ENCODE measurements around the gene DISC1.
A peak's percentile ranks its signal among the peaks of the same experiment; 100 is the strongest.
"Not testable (repeated sequence)": the region's sequence is repeated elsewhere in the genome, so short reads cannot be mapped to it uniquely, and the experiment has no call there.

Gene DISC1

DNA sequence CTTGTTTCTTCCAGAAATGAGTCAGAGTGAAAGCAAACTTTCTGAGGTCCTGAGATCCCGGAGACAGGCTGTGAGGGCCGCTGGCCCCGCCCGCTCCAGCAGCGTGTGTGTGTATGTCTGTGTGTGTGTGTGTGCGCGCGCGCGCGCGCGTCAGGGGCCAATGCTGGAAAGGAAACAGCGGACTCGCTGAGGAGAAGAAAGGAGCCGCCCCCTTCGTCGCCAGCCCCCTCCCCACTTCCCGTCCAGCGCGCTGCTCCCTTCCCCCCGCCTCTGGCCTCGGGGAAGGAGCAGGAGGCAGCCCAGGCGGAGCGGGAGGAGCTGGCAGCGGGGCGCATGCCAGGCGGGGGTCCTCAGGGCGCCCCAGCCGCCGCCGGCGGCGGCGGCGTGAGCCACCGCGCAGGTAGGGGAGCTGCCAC, at the start of gene DISC1:
TSS of gene DISC1 (plus strand) at position 256 of the 416 bp plus-strand sequence. CDS start at position 334, 78 bp downstream.
- Histone ChIP-seq H3K27me3 (ENCODE audit: control insufficient read depth, insufficient read depth, low read length) (peaks cover 22% of the 10 kb centered on the region), H3K27ac (ENCODE audit: low read depth, low read length) (no peak within 1 kb of the TSS), H3K4me1 (ENCODE audit: control insufficient read depth, insufficient read depth, low read length) (peaks cover 8% of the 10 kb centered on the region), H3K9me3 (ENCODE audit: control insufficient read depth, insufficient read depth, low read length) (no peaks in the 10 kb centered on the region), H3K36me3 (ENCODE audit: control insufficient read depth, insufficient read depth, low read length) (no peaks in the 10 kb centered on the region), H3K9ac (ENCODE audit: low read depth, low read length) (peak within 1 kb of the TSS; percentile 22; the same call in 1 of the 2 replicates), H3K4me3 (ENCODE audit: low read depth, low read length) (peak within 1 kb of the TSS; percentile 95)

- H3K27ac ChIP-seq (ENCODE audit: low read depth, low read length), result no peak overlapping the region
- H3K9me3 ChIP-seq (ENCODE audit: control insufficient read depth, insufficient read depth, low read length), result no peaks in the 10 kb centered on the region
- H3K9ac ChIP-seq (ENCODE audit: low read depth, low read length), result no peak overlapping the region
- no peaks in the 10 kb centered on the region for H3K27me3 ChIP-seq (ENCODE audit: control insufficient read depth, insufficient read depth, low read length)
- H3K4me1 ChIP-seq (ENCODE audit: control insufficient read depth, insufficient read depth, low read length), result no peaks in the 10 kb centered on the region
- H3K36me3 ChIP-seq (ENCODE audit: control insufficient read depth, insufficient read depth, low read length), result no peaks in the 10 kb centered on the region
- H3K4me3 ChIP-seq (ENCODE audit: low read depth, low read length), result no peak overlapping the region
Measured at GRCh38 chr1:231576804-231577718, 49.5 kb upstream of the DISC1 start.

DNA sequence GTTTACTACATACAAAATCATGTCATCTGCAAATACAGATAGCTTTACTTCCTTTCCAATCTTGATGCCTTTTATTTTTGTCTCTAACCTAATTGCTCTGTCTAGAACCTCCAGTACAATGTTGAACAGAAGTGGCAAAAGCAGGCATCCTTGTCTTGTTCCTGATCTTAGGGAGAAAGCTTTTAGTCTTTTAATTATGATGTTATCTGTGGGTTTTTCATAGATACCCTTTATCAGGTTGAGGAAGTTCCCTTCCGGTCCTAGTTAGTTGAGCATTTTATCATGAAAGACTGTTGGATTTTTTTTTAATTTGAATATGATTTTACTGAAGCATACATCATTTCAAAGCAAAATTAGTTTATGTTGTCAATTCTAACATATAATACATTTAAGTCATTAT, 45.7 kb upstream of the DISC1 start:
- H3K9ac ChIP-seq (ENCODE audit: low read depth, low read length), result no peak overlapping the region
- no peak overlapping the region for H3K27ac ChIP-seq (ENCODE audit: low read depth, low read length)
- no peak overlapping the region for H3K4me3 ChIP-seq (ENCODE audit: low read depth, low read length)
- no peaks in the 10 kb centered on the region for H3K9me3 ChIP-seq (ENCODE audit: control insufficient read depth, insufficient read depth, low read length)
- H3K36me3 ChIP-seq (ENCODE audit: control insufficient read depth, insufficient read depth, low read length), result no peaks in the 10 kb centered on the region
- H3K4me1 ChIP-seq (ENCODE audit: control insufficient read depth, insufficient read depth, low read length), result no peaks in the 10 kb centered on the region
- no peaks in the 10 kb centered on the region for H3K27me3 ChIP-seq (ENCODE audit: control insufficient read depth, insufficient read depth, low read length)

DNA sequence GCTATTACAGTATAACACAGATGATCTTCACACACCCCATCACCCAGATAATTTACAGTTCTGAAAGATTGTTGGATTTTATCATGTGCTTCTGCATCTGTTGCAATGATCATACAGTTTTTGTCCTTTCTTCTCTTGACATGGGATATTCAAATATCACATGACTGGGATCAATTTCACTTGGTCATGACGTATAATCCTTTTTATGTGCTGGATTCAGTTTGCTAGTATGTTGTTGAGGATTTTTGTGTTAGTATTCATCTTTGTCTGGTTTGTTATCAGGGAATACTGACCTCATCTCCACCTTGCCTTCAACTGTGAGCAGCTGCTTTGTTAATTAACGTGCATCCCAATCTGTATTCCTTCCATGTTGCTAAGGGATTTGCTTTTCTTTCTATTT, 44.7 kb upstream of the DISC1 start:
- H3K4me3 ChIP-seq (ENCODE audit: low read depth, low read length), result no peak overlapping the region
- no peak overlapping the region for H3K27ac ChIP-seq (ENCODE audit: low read depth, low read length)
- H3K4me1 ChIP-seq (ENCODE audit: control insufficient read depth, insufficient read depth, low read length), result no peaks in the 10 kb centered on the region
- no peaks in the 10 kb centered on the region for H3K36me3 ChIP-seq (ENCODE audit: control insufficient read depth, insufficient read depth, low read length)
- H3K9ac ChIP-seq (ENCODE audit: low read depth, low read length), result no peak overlapping the region
- H3K9me3 ChIP-seq (ENCODE audit: control insufficient read depth, insufficient read depth, low read length), result no peaks in the 10 kb centered on the region
- H3K27me3 ChIP-seq (ENCODE audit: control insufficient read depth, insufficient read depth, low read length), result no peaks in the 10 kb centered on the region

GRCh38 chr1:231583376-231583775, 43.2 kb upstream of the DISC1 start:
- no peak overlapping the region for H3K4me3 ChIP-seq (ENCODE audit: low read depth, low read length)
- H3K27ac ChIP-seq (ENCODE audit: low read depth, low read length), result no peak overlapping the region
- no peaks in the 10 kb centered on the region for H3K27me3 ChIP-seq (ENCODE audit: control insufficient read depth, insufficient read depth, low read length)
- H3K36me3 ChIP-seq (ENCODE audit: control insufficient read depth, insufficient read depth, low read length), result no peaks in the 10 kb centered on the region
- H3K9me3 ChIP-seq (ENCODE audit: control insufficient read depth, insufficient read depth, low read length), result no peaks in the 10 kb centered on the region
- H3K4me1 ChIP-seq (ENCODE audit: control insufficient read depth, insufficient read depth, low read length), result no peaks in the 10 kb centered on the region
- no peak overlapping the region for H3K9ac ChIP-seq (ENCODE audit: low read depth, low read length)

DNA sequence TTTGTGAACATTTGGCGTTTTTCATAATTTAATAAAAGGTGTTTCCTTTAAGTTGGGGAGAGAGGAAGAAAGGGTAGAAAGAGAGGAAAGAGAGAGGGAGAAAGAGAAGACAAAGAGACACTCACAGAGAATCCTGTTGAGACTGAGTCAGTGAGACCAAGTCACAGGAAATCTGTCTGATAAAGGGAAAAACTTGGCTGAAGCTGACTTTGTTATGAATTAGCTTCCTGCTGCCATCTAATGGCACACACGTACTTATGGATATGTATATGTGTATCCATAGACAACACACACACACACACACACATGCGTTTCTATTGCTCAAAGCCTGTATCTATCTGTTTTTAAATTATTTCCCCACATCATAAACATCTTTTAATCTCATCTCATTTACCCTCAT, 42.5 kb upstream of the DISC1 start:
- Histone ChIP-seq H3K9ac (ENCODE audit: low read depth, low read length) (no peak overlapping the region), H3K36me3 (ENCODE audit: control insufficient read depth, insufficient read depth, low read length) (no peaks in the 10 kb centered on the region), H3K27ac (ENCODE audit: low read depth, low read length) (no peak overlapping the region)

DNA sequence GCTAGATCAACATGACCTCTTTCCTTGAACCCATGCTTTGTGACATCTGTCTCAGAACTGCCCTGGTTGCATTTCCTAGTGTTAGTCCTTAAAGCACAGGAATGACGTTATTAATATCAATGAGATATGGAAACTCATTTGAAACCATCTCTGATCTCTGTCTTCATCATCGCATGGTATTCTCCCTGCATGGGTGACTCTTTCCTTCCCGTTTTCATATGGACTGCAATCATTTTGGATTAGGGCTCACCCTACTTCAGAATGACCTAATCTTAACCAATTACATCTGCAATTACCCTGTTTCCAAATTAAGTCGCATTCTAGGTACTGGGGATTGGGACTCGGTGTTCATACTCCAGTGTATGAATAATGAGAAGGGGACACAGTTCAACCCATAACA, 41.7 kb upstream of the DISC1 start:
- Histone ChIP-seq H3K4me3 (ENCODE audit: low read depth, low read length) (no peak overlapping the region), H3K9me3 (ENCODE audit: control insufficient read depth, insufficient read depth, low read length) (no peaks in the 10 kb centered on the region), H3K27me3 (ENCODE audit: control insufficient read depth, insufficient read depth, low read length) (no peaks in the 10 kb centered on the region), H3K4me1 (ENCODE audit: control insufficient read depth, insufficient read depth, low read length) (no peaks in the 10 kb centered on the region), H3K36me3 (ENCODE audit: control insufficient read depth, insufficient read depth, low read length) (no peaks in the 10 kb centered on the region), H3K27ac (ENCODE audit: low read depth, low read length) (no peak overlapping the region), H3K9ac (ENCODE audit: low read depth, low read length) (no peak overlapping the region)

More for the DNA sequence above, 42.5 kb upstream of the DISC1 start:
- no peaks in the 10 kb centered on the region for H3K9me3 ChIP-seq (ENCODE audit: control insufficient read depth, insufficient read depth, low read length)
- no peak overlapping the region for H3K4me3 ChIP-seq (ENCODE audit: low read depth, low read length)
- H3K4me1 ChIP-seq (ENCODE audit: control insufficient read depth, insufficient read depth, low read length), result no peaks in the 10 kb centered on the region
- no peaks in the 10 kb centered on the region for H3K27me3 ChIP-seq (ENCODE audit: control insufficient read depth, insufficient read depth, low read length)

- no peak overlapping the region for H3K27ac ChIP-seq (ENCODE audit: low read depth, low read length)
- no peak overlapping the region for H3K9ac ChIP-seq (ENCODE audit: low read depth, low read length)
- no peak overlapping the region for H3K4me3 ChIP-seq (ENCODE audit: low read depth, low read length)
- H3K36me3 ChIP-seq (ENCODE audit: control insufficient read depth, insufficient read depth, low read length), result no peaks in the 10 kb centered on the region
- H3K4me1 ChIP-seq (ENCODE audit: control insufficient read depth, insufficient read depth, low read length), result no peaks in the 10 kb centered on the region
- no peaks in the 10 kb centered on the region for H3K27me3 ChIP-seq (ENCODE audit: control insufficient read depth, insufficient read depth, low read length)
- H3K9me3 ChIP-seq (ENCODE audit: control insufficient read depth, insufficient read depth, low read length), result no peaks in the 10 kb centered on the region
Measured at GRCh38 chr1:231590453-231591198, 36.0 kb upstream of the DISC1 start.

GRCh38 chr1:231591466-231591865, 35.1 kb upstream of the DISC1 start:
- Histone ChIP-seq H3K4me1 (ENCODE audit: control insufficient read depth, insufficient read depth, low read length) (peaks cover 3% of the 10 kb centered on the region; the same call in 1 of the 2 replicates), H3K9ac (ENCODE audit: low read depth, low read length) (no peak overlapping the region), H3K27me3 (ENCODE audit: control insufficient read depth, insufficient read depth, low read length) (no peaks in the 10 kb centered on the region), H3K9me3 (ENCODE audit: control insufficient read depth, insufficient read depth, low read length) (no peaks in the 10 kb centered on the region), H3K4me3 (ENCODE audit: low read depth, low read length) (no peak overlapping the region), H3K36me3 (ENCODE audit: control insufficient read depth, insufficient read depth, low read length) (no peaks in the 10 kb centered on the region), H3K27ac (ENCODE audit: low read depth, low read length) (no peak overlapping the region)

DNA sequence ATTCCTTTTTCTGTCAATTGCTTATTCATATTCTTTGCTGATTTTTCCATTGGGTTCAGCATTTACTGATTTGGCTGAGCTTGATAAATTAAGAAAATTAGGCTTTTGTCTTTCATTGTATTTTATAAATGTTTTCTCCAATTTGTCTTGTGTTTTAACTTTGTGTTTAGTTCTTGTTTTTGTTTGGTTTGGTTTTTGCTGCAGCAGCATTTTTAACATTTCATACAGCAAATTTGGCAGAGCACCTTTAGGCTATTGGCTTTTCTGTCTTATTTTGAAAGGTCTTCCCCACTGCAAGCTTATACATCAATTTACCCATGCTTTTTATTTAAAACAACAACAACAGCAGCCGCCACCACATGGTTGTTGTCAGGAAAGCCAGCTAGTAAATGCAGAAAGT, 33.8 kb upstream of the DISC1 start:
- Histone ChIP-seq H3K9me3 (ENCODE audit: control insufficient read depth, insufficient read depth, low read length) (no peaks in the 10 kb centered on the region), H3K4me1 (ENCODE audit: control insufficient read depth, insufficient read depth, low read length) (peaks cover 6% of the 10 kb centered on the region; the same call in 1 of the 2 replicates), H3K36me3 (ENCODE audit: control insufficient read depth, insufficient read depth, low read length) (no peaks in the 10 kb centered on the region), H3K4me3 (ENCODE audit: low read depth, low read length) (no peak overlapping the region), H3K9ac (ENCODE audit: low read depth, low read length) (no peak overlapping the region), H3K27ac (ENCODE audit: low read depth, low read length) (no peak overlapping the region), H3K27me3 (ENCODE audit: control insufficient read depth, insufficient read depth, low read length) (no peaks in the 10 kb centered on the region)

DNA sequence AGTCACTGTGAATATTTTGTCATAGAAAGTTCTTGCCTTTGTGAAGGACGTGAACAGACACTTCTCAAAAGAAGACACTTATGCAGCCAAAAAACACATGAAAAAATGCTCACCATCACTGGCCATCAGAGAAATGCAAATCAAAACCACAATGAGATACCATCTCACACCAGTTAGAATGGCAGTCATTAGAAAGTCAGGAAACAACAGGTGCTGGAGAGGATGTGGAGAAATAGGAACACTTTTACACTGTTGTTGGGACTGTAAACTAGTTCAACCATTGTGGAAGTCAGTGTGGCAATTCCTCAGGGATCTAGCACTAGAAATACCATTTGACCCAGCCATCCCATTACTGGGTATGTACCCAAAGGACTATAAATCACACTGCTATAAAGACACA, 33.3 kb upstream of the DISC1 start:
- H3K9ac ChIP-seq (ENCODE audit: low read depth, low read length); H3K36me3 ChIP-seq (ENCODE audit: control insufficient read depth, insufficient read depth, low read length); H3K27ac ChIP-seq (ENCODE audit: low read depth, low read length): not testable (repeated sequence)

More for the DNA sequence above, 33.3 kb upstream of the DISC1 start:
- H3K4me1 ChIP-seq (ENCODE audit: control insufficient read depth, insufficient read depth, low read length); H3K4me3 ChIP-seq (ENCODE audit: low read depth, low read length); H3K27me3 ChIP-seq (ENCODE audit: control insufficient read depth, insufficient read depth, low read length); H3K9me3 ChIP-seq (ENCODE audit: control insufficient read depth, insufficient read depth, low read length): not testable (repeated sequence)
